Measurements from ENCODE around the gene CREB5. TPM values are rescaled to one million over a fixed set of nuclear protein-coding genes. Genes with fewer than 3 reads are reported as not detected.

Gene CREB5
- total and polyA plus RNA-seq, 2 of the 8 experiments (the other 6 are each of a cell fraction or from before 2014, with no cell fraction given), result 2.4 to 2.7 TPM

GRCh38 chr7:28723336-28723735 is 311.0 kb downstream of the CREB5 start:
- Histone ChIP-seq H2BK120ac (replicated peaks; ENCODE audit: low read depth, low read length) (no peak overlapping the region), H3K23ac (ENCODE audit: insufficient read length) (no peak overlapping the region), H3K79me2 (ENCODE audit: control insufficient read depth in 1 of 2, insufficient read depth in 2 of 2, low read length in 2 of 2) (no peaks in the 10 kb centered on the region), H3K14ac (ENCODE audit: insufficient read length) (no peak overlapping the region), H4K8ac (ENCODE audit: extremely low read depth, insufficient read depth, low read length) (no peak overlapping the region), H3K4ac (replicated peaks; ENCODE audit: insufficient read length, low read depth, low read length) (no peak overlapping the region), H3K4me3 (ENCODE audit: extremely low read depth in 1 of 4, insufficient read depth in 2 of 4, low read depth in 3 of 4, low read length in 4 of 4) (no peak overlapping the region), H4K20me1 (replicated peaks in 1 of 2; ENCODE audit: control insufficient read depth in 1 of 2, insufficient read depth in 2 of 2, low read length in 2 of 2) (no peaks in the 10 kb centered on the region), H4K5ac (ENCODE audit: insufficient read length, low read depth, low read length) (no peak overlapping the region), H2BK15ac (ENCODE audit: low read length) (no peak overlapping the region), H2BK12ac (ENCODE audit: low read depth, low read length) (no peak overlapping the region), H3K4me1 (replicated peaks in 1 of 4; ENCODE audit: control insufficient read depth in 3 of 4, insufficient read depth in 4 of 4, low read length in 3 of 4) (no peaks in the 10 kb centered on the region), H3K23me2 (ENCODE audit: low read depth, low read length) (no peaks in the 10 kb centered on the region), H2BK20ac (ENCODE audit: low read length) (no peak overlapping the region), H3K27ac (ENCODE audit: low read depth, low read length) (no peak overlapping the region), H3K9ac (replicated peaks in 1 of 4; ENCODE audit: extremely low read depth in 1 of 4, low read depth in 3 of 4, low read length in 3 of 4) (no peak overlapping the region), H4K91ac (replicated peaks; ENCODE audit: insufficient read length, low read length) (no peak overlapping the region), H2AK5ac (ENCODE audit: low read depth, low read length) (no peak overlapping the region), H3K36me3 (ENCODE audit: control insufficient read depth in 2 of 4, insufficient read depth in 4 of 4, low read length in 3 of 4) (no peaks in the 10 kb centered on the region), H3K18ac (ENCODE audit: extremely low read depth, low read length) (no peak overlapping the region), H3K4me2 (ENCODE audit: insufficient read depth in 1 of 2, low read depth in 2 of 2, low read length in 2 of 2) (no peak overlapping the region), H3K27me3 (replicated peaks in 1 of 4; ENCODE audit: control insufficient read depth in 3 of 4, extremely low read depth in 1 of 4, insufficient read depth in 3 of 4, low read length in 3 of 4) (no peaks in the 10 kb centered on the region), H3K9me3 (ENCODE audit: insufficient read depth in 2 of 2, low read depth in 1 of 2, low read length in 1 of 2) (no peaks in the 10 kb centered on the region), H3K79me1 (ENCODE audit: low read depth, low read length) (no peaks in the 10 kb centered on the region), H2AFZ (ENCODE audit: low read length) (no peak overlapping the region), H2BK5ac (ENCODE audit: low read depth, low read length) (no peak overlapping the region), H3K56ac (replicated peaks; ENCODE audit: insufficient read length, low read depth, low read length) (no peak overlapping the region)
- CTCF ChIA-PET (ENCODE audit: partially characterized antibody), result interaction anchor here (0.7 kb wide), 1 partner anchor 50 kb away, joined by 3 read pairs; no protein-coding TSS in a partner anchor
- FAIRE-seq (no peak), DNase-seq (ENCODE audit: low read depth in 1 of 2, low spot score in 2 of 2) (no peak)
- WGBS, 2 experiments (ENCODE audit: extremely low coverage in 1 of 2, insufficient coverage in 1 of 2, insufficient read length in 1 of 2, insufficient replicate concordance in 2 of 2, low coverage in 1 of 2, low lambda C conversion rate in 2 of 2, missing lambda C conversion rate in 1 of 2), result 82% methylated on average over 9 of the region's 9 CpGs; no CpG with 5 or more reads in 1 of the 2 experiments
- no peak for TF ChIP-seq ZNF274 (IDR thresholded peaks at IDR 0.05; ENCODE audit: borderline replicate concordance, extremely low read depth, low read length)
- no peak for TF ChIP-seq KDM4A (IDR thresholded peaks at IDR 0.05; ENCODE audit: low read depth, low read length, severe bottlenecking)
- no peak for TF ChIP-seq JUN (IDR thresholded peaks at IDR 0.05; ENCODE audit: low read depth, low read length)
- TF ChIP-seq RAD21 (IDR thresholded peaks at IDR 0.05 in 1 of 2, conservative IDR thresholded peaks at IDR 0.05 in 1 of 2; ENCODE audit: low read depth in 2 of 2, low read length in 2 of 2), result no peak
- no peak for TF ChIP-seq HDAC6 (IDR thresholded peaks at IDR 0.05; ENCODE audit: low read depth, low read length)
- TF ChIP-seq RNF2 (IDR thresholded peaks at IDR 0.05; ENCODE audit: borderline replicate concordance, low read depth, low read length, missing control alignments, poor library complexity, severe bottlenecking), result no peak
- TF ChIP-seq NRF1 (IDR thresholded peaks at IDR 0.05; ENCODE audit: low read depth, low read length), result no peak
- TF ChIP-seq, protein P1, sequence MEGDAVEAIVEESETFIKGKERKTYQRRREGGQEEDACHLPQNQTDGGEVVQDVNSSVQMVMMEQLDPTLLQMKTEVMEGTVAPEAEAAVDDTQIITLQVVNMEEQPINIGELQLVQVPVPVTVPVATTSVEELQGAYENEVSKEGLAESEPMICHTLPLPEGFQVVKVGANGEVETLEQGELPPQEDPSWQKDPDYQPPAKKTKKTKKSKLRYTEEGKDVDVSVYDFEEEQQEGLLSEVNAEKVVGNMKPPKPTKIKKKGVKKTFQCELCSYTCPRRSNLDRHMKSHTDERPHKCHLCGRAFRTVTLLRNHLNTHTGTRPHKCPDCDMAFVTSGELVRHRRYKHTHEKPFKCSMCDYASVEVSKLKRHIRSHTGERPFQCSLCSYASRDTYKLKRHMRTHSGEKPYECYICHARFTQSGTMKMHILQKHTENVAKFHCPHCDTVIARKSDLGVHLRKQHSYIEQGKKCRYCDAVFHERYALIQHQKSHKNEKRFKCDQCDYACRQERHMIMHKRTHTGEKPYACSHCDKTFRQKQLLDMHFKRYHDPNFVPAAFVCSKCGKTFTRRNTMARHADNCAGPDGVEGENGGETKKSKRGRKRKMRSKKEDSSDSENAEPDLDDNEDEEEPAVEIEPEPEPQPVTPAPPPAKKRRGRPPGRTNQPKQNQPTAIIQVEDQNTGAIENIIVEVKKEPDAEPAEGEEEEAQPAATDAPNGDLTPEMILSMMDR (IDR thresholded peaks at IDR 0.05; ENCODE audit: control extremely low read depth in 1 of 3, insufficient read depth in 1 of 3, low read depth in 1 of 3, low read length in 3 of 3), result no peak
- no peak for TF ChIP-seq CBX8 (IDR thresholded peaks at IDR 0.05; ENCODE audit: borderline replicate concordance, low read depth, low read length)
- TF ChIP-seq TBP (IDR thresholded peaks at IDR 0.05; ENCODE audit: low read depth, low read length), result no peak
- TF ChIP-seq TCF12 (IDR thresholded peaks at IDR 0.05; ENCODE audit: low read depth, low read length), result no peak
- TF ChIP-seq POU5F1 (IDR thresholded peaks at IDR 0.05; ENCODE audit: low read depth, low read length), result no peak
- POLR2A ChIA-PET (ENCODE audit: partially characterized antibody), result no interaction called here
